Lower leg skin (tissue), 3 donors: ENCODE results near the gene DGKE.

Experiments used
- CTCF ChIP-seq, 3 donors: fragments of 450-650 bp; IDR thresholded peaks; one replicate each; pipeline ENCODE4 v1.5.1; 2016; ENCODE audit warnings: antibody characterized with exemption in 3 of 3, mild to moderate bottlenecking in 3 of 3, moderate library complexity in 2 of 3
- POLR2A ChIP-seq, 2 donors: fragments of 450-650 bp; IDR thresholded peaks; one replicate each; pipeline ENCODE4 v1.6.1; 2016 to 2017; ENCODE audit warnings: antibody characterized with exemption in 2 of 2, mild to moderate bottlenecking in 1 of 2, moderate library complexity in 1 of 2

- TF ChIP-seq CTCF (IDR thresholded peaks at IDR 0.05) (peak in 1 of 3 donors; percentile 74), POLR2A (IDR thresholded peaks at IDR 0.05) (no peak)
These were observed 14.4 kb upstream of the DGKE start for GRCh38 chr17:56819431-56820145.
